Body of pancreas (tissue), 4 donors: ENCODE results near the gene P2RX3.

Experiments used
- CTCF ChIP-seq, 7 experiments: fragments of 450-650 bp in 4 of 7; fragments of 200-600 bp in 3 of 7; sonication (generic) in 3 of 7; IDR thresholded peaks; one replicate each; pipeline ENCODE4 v1.5.1; 2016 to 2019; ENCODE audit warnings: antibody characterized with exemption in 7 of 7
- POLR2A ChIP-seq, 3 donors: fragments of 450-650 bp; IDR thresholded peaks; one replicate each; pipeline ENCODE4 v1.6.1; 2016; ENCODE audit warnings: antibody characterized with exemption in 3 of 3, mild to moderate bottlenecking in 2 of 3

GRCh38 chr11:57331720-57332119 is 6.4 kb upstream of the P2RX3 start:
- TF ChIP-seq CTCF (IDR thresholded peaks at IDR 0.05) (no peak), POLR2A (IDR thresholded peaks at IDR 0.05) (no peak)
